ENCODE data around the gene CCDC85B. TPM values are rescaled to one million over a fixed set of nuclear protein-coding genes. Genes with fewer than 3 reads are reported as not detected.

CCDC85B gene
- total and polyA plus RNA-seq, 2 of the 13 experiments (the other 11 are each of a cell fraction or from before 2014, with no cell fraction given): 8.2 to 19.5 TPM

DNA sequence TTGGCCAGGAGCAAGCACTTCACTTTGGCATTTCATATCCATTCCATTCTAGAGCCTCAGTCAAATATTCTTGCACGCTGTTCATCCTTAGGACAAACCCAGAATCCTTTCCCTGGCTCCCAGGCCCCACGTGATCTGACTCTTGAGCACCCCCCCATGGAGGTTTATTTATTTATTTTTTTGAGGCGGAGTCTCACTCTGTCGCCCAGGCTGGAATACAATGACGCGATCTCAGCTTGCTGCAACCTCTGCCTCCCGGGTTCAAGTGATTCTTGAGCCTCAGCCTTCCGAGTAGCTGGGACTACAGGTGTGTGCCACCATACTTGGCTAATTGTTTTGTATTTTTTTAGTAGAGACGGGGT is 42.1 kb downstream of the CCDC85B start:
- Histone ChIP-seq H3K27ac (ENCODE audit: extremely low read length, insufficient read depth, low read length) (no peak overlapping the region), H3K36me3 (replicated peaks in 1 of 2; ENCODE audit: control insufficient read depth in 1 of 2, insufficient read depth in 2 of 2, low read length in 2 of 2) (no peaks in the 10 kb centered on the region), H3K27me3 (ENCODE audit: control insufficient read depth in 1 of 2, insufficient read depth in 2 of 2, low read length in 2 of 2) (peaks cover 0 to 3% of the 10 kb centered on the region in 2 experiments; a peak in 1 of 5 replicates), H2AFZ (ENCODE audit: low read length) (no peak overlapping the region), H4K20me1 (ENCODE audit: insufficient read depth, low read length) (no peaks in the 10 kb centered on the region), H3K4me2 (ENCODE audit: low read depth, low read length) (peak overlapping the region; percentile 18; the same call in 1 of the 2 replicates), H3K4me3 (replicated peaks in 1 of 3; ENCODE audit: insufficient read depth in 1 of 3, low read depth in 2 of 3, low read length in 3 of 3) (no peak overlapping the region), H3K79me2 (ENCODE audit: insufficient read depth, low read length) (no peaks in the 10 kb centered on the region), H3K4me1 (ENCODE audit: insufficient read depth, low read length) (peaks cover 46% of the 10 kb centered on the region), H3K9ac (ENCODE audit: insufficient read depth, low read depth, low read length) (no peak overlapping the region), H3K9me3 (ENCODE audit: low read length) (no peaks in the 10 kb centered on the region)
- in situ Hi-C loops (cut with HindIII; ENCODE audit: extremely low pct_ligation_motif_present, low pct_unique_long_range_greater_than_20kb): no loop called here
- no TSS peak for BruUV-seq (replicated peaks)
- peak; percentile 98 for TF ChIP-seq ZNF441 (CRISPR knock-in tag; IDR thresholded peaks at IDR 0.05; ENCODE audit: borderline replicate concordance)
- no peak for TF ChIP-seq HES4 (CRISPR knock-in tag; IDR thresholded peaks at IDR 0.05; ENCODE audit: borderline replicate concordance)
- peak; percentile 54 for TF ChIP-seq USF2 (IDR thresholded peaks at IDR 0.05; ENCODE audit: low read depth, low read length)
- peak; percentile 72; the same call in 1 of the 2 replicates for TF ChIP-seq USF2 (CRISPR knock-in tag; IDR thresholded peaks at IDR 0.05; ENCODE audit: borderline replicate concordance)
- no peak for TF ChIP-seq CHD2 (IDR thresholded peaks at IDR 0.05; ENCODE audit: low read depth, low read length)
- TF ChIP-seq ZNF691 (CRISPR knock-in tag; IDR thresholded peaks at IDR 0.05; ENCODE audit: borderline replicate concordance, low read depth): no peak
- no peak for ATAC-seq
- no peak for DNase-seq (ENCODE audit: low spot score)
- POLR2A ChIA-PET: interaction anchor here (1.0 kb wide), 1 partner anchor 28 kb away, joined by 3 read pairs; no protein-coding TSS in a partner anchor
- 22% methylated on average over 9 of the region's 9 CpGs for WGBS (ENCODE audit: low lambda C conversion rate)
- FAIRE-seq: no peak
- intact Hi-C loops (cut with micrococcal nuclease; ENCODE audit: unreplicated experiment): loop anchor here (5.0 kb wide), 1 partner anchor 45 kb away; the partner anchor contains the start of gene FIBP
- CTCF ChIA-PET (ENCODE audit: low intra/inter-chr PET ratio, low total read pairs): interaction anchor here (1.6 kb wide), 1 partner anchor 56 kb away, joined by 5 read pairs; no protein-coding TSS in a partner anchor

All from HepG2 (cell line).